Measurements from ENCODE around the gene SNRPA.

- TF ChIP-seq CTCF (IDR thresholded peaks at IDR 0.05) (no peak), EZH2phosphoT487 (IDR thresholded peaks at IDR 0.05) (no peak)
These were observed 32.7 kb downstream of the SNRPA start for GRCh38 chr19:40783711-40784110.
